DOHH2 (cell line): Measurements from ENCODE around the gene TTC13.

Source experiments
- H3F3A ChIP-seq: fragments of 200-600 bp; sonication (generic), shearing (Covaris generic); 2 replicates; pipeline ENCODE4 v1.6.0; 2016; ENCODE audit warnings: antibody characterized with exemption, mild to moderate bottlenecking; ENCODE audit not compliant: control insufficient read depth, insufficient read depth
- H3K27ac ChIP-seq: fragments of 200-600 bp; sonication (generic); 2 replicates; pipeline ENCODE4 v1.5.1; 2014; ENCODE audit warnings: low read depth, mild to moderate bottlenecking, low read length, moderate library complexity
- H3K27me3 ChIP-seq: fragments of 200-600 bp; sonication (generic); 2 replicates; pipeline ENCODE4 v1.6.1; 2014; ENCODE audit warnings: mild to moderate bottlenecking, low read length, mixed read lengths; ENCODE audit not compliant: control insufficient read depth
- H3K36me3 ChIP-seq: fragments of 200-600 bp; sonication (generic); 2 replicates; pipeline ENCODE4 v1.6.1; 2014; ENCODE audit warnings: mild to moderate bottlenecking, low read length, moderate library complexity, mixed read lengths; ENCODE audit not compliant: control insufficient read depth
- H3K4me1 ChIP-seq: fragments of 200-600 bp; sonication (generic); 2 replicates; pipeline ENCODE4 v1.6.1; 2014; ENCODE audit warnings: mild to moderate bottlenecking, low read length, mixed read lengths; ENCODE audit not compliant: control insufficient read depth
- H3K4me2 ChIP-seq: fragments of 200-600 bp; sonication (generic); 2 replicates; pipeline ENCODE4 v1.6.0; 2014; ENCODE audit warnings: mild to moderate bottlenecking, low read length, moderate library complexity
- H3K4me3 ChIP-seq: fragments of 200-600 bp; sonication (generic); 2 replicates; pipeline ENCODE4 v1.5.1; 2014; ENCODE audit warnings: mild to moderate bottlenecking, low read length, mixed read lengths
- H3K79me2 ChIP-seq: fragments of 200-600 bp; sonication (generic); 2 replicates; pipeline ENCODE4 v1.6.1; 2014; ENCODE audit warnings: mild to moderate bottlenecking, low read length, mixed read lengths; ENCODE audit not compliant: control insufficient read depth
- H3K9me2 ChIP-seq: fragments of 200-600 bp; sonication (generic); replicated peaks from 2 replicates; pipeline ENCODE4 v1.6.1; 2014; ENCODE audit warnings: mild to moderate bottlenecking, low read length, mixed read lengths; ENCODE audit not compliant: control insufficient read depth
- H3K9me3 ChIP-seq: fragments of 200-600 bp; sonication (generic); 2 replicates; pipeline ENCODE4 v1.6.1; 2014; ENCODE audit warnings: antibody characterized with exemption, low read length, mixed read lengths; ENCODE audit not compliant: control insufficient read depth, insufficient read depth
- H4K20me1 ChIP-seq: fragments of 200-600 bp; sonication (generic); 2 replicates; pipeline ENCODE4 v1.6.0; 2014; ENCODE audit warnings: low read depth, mild to moderate bottlenecking, antibody characterized with exemption, low read length, moderate library complexity; ENCODE audit not compliant: control insufficient read depth, insufficient read depth
- CTCF ChIP-seq: fragments of 200-600 bp; sonication (generic); IDR thresholded peaks from one replicate; pipeline ENCODE4 v1.5.1; 2014; ENCODE audit warnings: antibody characterized with exemption, mild to moderate bottlenecking, low read depth, low read length; ENCODE audit not compliant: poor library complexity, severe bottlenecking
- EZH2phosphoT487 ChIP-seq: fragments of 200-600 bp; sonication (generic); IDR thresholded peaks from 2 replicates; pipeline ENCODE4 v1.6.1; 2017; ENCODE audit warnings: borderline replicate concordance, mild to moderate bottlenecking, antibody characterized with exemption, low read length, moderate library complexity, mixed read lengths

TTC13 gene

GRCh38 chr1:230868736-230869385, 109.8 kb downstream of the TTC13 start:
- Histone ChIP-seq H3K4me1 (peaks cover 12% of the 10 kb centered on the region), H3K36me3 (no peaks in the 10 kb centered on the region), H3K27me3 (peaks cover 48% of the 10 kb centered on the region), H3K79me2 (no peaks in the 10 kb centered on the region), H3F3A (no peaks in the 10 kb centered on the region), H3K4me2 (peak overlapping the region; percentile 67), H4K20me1 (no peaks in the 10 kb centered on the region), H3K27ac (no peak overlapping the region), H3K9me3 (no peaks in the 10 kb centered on the region), H3K9me2 (no peaks in the 10 kb centered on the region), H3K4me3 (peak overlapping the region; percentile 63)
- no peak for TF ChIP-seq CTCF
- TF ChIP-seq EZH2phosphoT487: peak; percentile 68; the same call in 1 of the 2 replicates

GRCh38 chr1:230867903-230868735, 110.5 kb downstream of the TTC13 start, which contains the start of gene C1orf198:
TSS of gene C1orf198 (minus strand) at chr1:230868521. CDS start at chr1:230868512, 9 bp downstream.
- Histone ChIP-seq H3K27ac (no peak within 1 kb of the TSS), H3K27me3 (peaks cover 48% of the 10 kb centered on the region), H3K4me3 (peak within 1 kb of the TSS; percentile 85), H3K9me3 (no peaks in the 10 kb centered on the region), H3K4me1 (peaks cover 16% of the 10 kb centered on the region), H3K36me3 (no peaks in the 10 kb centered on the region), H3F3A (no peaks in the 10 kb centered on the region), H3K4me2 (peak within 1 kb of the TSS; percentile 86), H3K79me2 (no peaks in the 10 kb centered on the region), H4K20me1 (no peaks in the 10 kb centered on the region), H3K9me2 (no peaks in the 10 kb centered on the region)
- no peak for TF ChIP-seq CTCF
- TF ChIP-seq EZH2phosphoT487: no peak

- H3K27ac ChIP-seq: no peak overlapping the region
- peak overlapping the region; percentile 86 for H3K4me2 ChIP-seq
- TF ChIP-seq CTCF: peak; percentile 10
- TF ChIP-seq EZH2phosphoT487: no peak
- peaks cover 48% of the 10 kb centered on the region for H3K27me3 ChIP-seq
- H3F3A ChIP-seq: no peaks in the 10 kb centered on the region
- H4K20me1 ChIP-seq: no peaks in the 10 kb centered on the region
- no peaks in the 10 kb centered on the region for H3K79me2 ChIP-seq
- H3K4me1 ChIP-seq: peaks cover 19% of the 10 kb centered on the region
- peak overlapping the region; percentile 85 for H3K4me3 ChIP-seq
- H3K9me2 ChIP-seq: no peaks in the 10 kb centered on the region
- H3K36me3 ChIP-seq: no peaks in the 10 kb centered on the region
- no peaks in the 10 kb centered on the region for H3K9me3 ChIP-seq
Measured at GRCh38 chr1:230867101-230867902, 111.4 kb downstream of the TTC13 start.
